Karpas-422 (cell line): ENCODE measurements around the gene FOXO6. TPM values are rescaled to one million over a fixed set of nuclear protein-coding genes. Genes with fewer than 3 reads are reported as not detected.

ENCODE experiments used
- DNase-seq: peaks from one replicate; pipeline ENCODE4 v3.0.0-alpha.2; 2015
- H2AFZ ChIP-seq: fragments of 200-600 bp; sonication (generic); 2 replicates; pipeline ENCODE4 v1.6.1; 2014; ENCODE audit warnings: antibody characterized with exemption, low read length, mixed read lengths
- H3K27ac ChIP-seq: fragments of 200-600 bp; sonication (generic); 2 replicates; pipeline ENCODE4 v1.5.1; 2014; ENCODE audit warnings: mild to moderate bottlenecking, low read length, moderate library complexity
- H3K27me3 ChIP-seq: fragments of 200-600 bp; sonication (generic); 2 replicates; pipeline ENCODE4 v1.6.1; 2014; ENCODE audit warnings: low read length, mixed read lengths
- H3K36me3 ChIP-seq: fragments of 200-600 bp; sonication (generic); 2 replicates; pipeline ENCODE4 v1.6.1; 2014; ENCODE audit warnings: low read length, mixed read lengths; ENCODE audit not compliant: insufficient read depth
- H3K4me1 ChIP-seq: fragments of 200-600 bp; sonication (generic); 2 replicates; pipeline ENCODE4 v1.6.1; 2014; ENCODE audit warnings: mild to moderate bottlenecking, low read length, mixed read lengths
- H3K4me2 ChIP-seq: fragments of 200-600 bp; sonication (generic); 2 replicates; pipeline ENCODE4 v1.6.1; 2014; ENCODE audit warnings: low read length, low read depth, mild to moderate bottlenecking; ENCODE audit not compliant: poor library complexity, severe bottlenecking
- H3K4me3 ChIP-seq: fragments of 200-600 bp; sonication (generic); 2 replicates; pipeline ENCODE4 v1.5.1; 2014; ENCODE audit warnings: mild to moderate bottlenecking, antibody characterized with exemption, low read length, mixed read lengths
- H3K79me2 ChIP-seq: fragments of 200-600 bp; sonication (generic); 2 replicates; pipeline ENCODE4 v1.6.1; 2014; ENCODE audit warnings: mild to moderate bottlenecking, low read length, mixed read lengths
- H3K9ac ChIP-seq: fragments of 200-600 bp; sonication (generic); 2 replicates; pipeline ENCODE4 v1.6.0; 2014; ENCODE audit warnings: low read length
- H3K9me2 ChIP-seq: fragments of 200-600 bp; sonication (generic), shearing (Covaris generic); replicated peaks from 2 replicates; pipeline ENCODE4 v1.6.0; 2014; ENCODE audit warnings: mild to moderate bottlenecking, low read length, moderate library complexity; ENCODE audit not compliant: insufficient read depth
- H3K9me3 ChIP-seq: fragments of 300-700, 200-600 bp; sonication (generic); 2 replicates; pipeline ENCODE4 v1.6.1; 2014; ENCODE audit warnings: low read length, mixed read lengths
- H4K20me1 ChIP-seq: fragments of 200-600 bp; sonication (generic); 2 replicates; pipeline ENCODE4 v1.6.1; 2014; ENCODE audit warnings: mild to moderate bottlenecking, antibody characterized with exemption, low read length, low read depth; ENCODE audit not compliant: insufficient read depth
- total RNA-seq: library from RNA; depleted of rRNA; stranded (reverse); fragments of >200 nt; shearing (Covaris generic); gene quantifications from 2 replicates; pipeline ENCODE4 v1.2.3, GENCODE V29; 2014; ENCODE audit warnings: low replicate concordance

The FOXO6 gene
- total RNA-seq, 1 experiment from 2014 or later, result not detected

GRCh38 chr1:41354956-41355355 is 6.3 kb upstream of the FOXO6 start:
- Histone ChIP-seq H3K27ac (no peak overlapping the region), H3K9me2 (no peaks in the 10 kb centered on the region), H2AFZ (no peak overlapping the region), H3K79me2 (no peaks in the 10 kb centered on the region), H4K20me1 (0 out of 2 replicates have a peak, but pooled peaks cover 3% of the 10 kb centered on the region), H3K4me3 (no peak overlapping the region), H3K4me2 (no peak overlapping the region), H3K36me3 (no peaks in the 10 kb centered on the region), H3K4me1 (no peaks in the 10 kb centered on the region), H3K9me3 (no peaks in the 10 kb centered on the region), H3K9ac (no peak overlapping the region), H3K27me3 (no peaks in the 10 kb centered on the region)
- DNase-seq, result peak; percentile 49

- H3K9ac ChIP-seq, result no peak overlapping the region
- no peak overlapping the region for H3K4me2 ChIP-seq
- DNase-seq, result no peak
- H3K79me2 ChIP-seq, result no peaks in the 10 kb centered on the region
- no peaks in the 10 kb centered on the region for H3K9me3 ChIP-seq
- 0 out of 2 replicates have a peak, but pooled peaks cover 3% of the 10 kb centered on the region for H4K20me1 ChIP-seq
- no peak overlapping the region for H3K27ac ChIP-seq
- H3K4me3 ChIP-seq, result no peak overlapping the region
- H3K36me3 ChIP-seq, result no peaks in the 10 kb centered on the region
- H3K27me3 ChIP-seq, result no peaks in the 10 kb centered on the region
- H3K4me1 ChIP-seq, result no peaks in the 10 kb centered on the region
- no peaks in the 10 kb centered on the region for H3K9me2 ChIP-seq
- no peak overlapping the region for H2AFZ ChIP-seq
Measured at GRCh38 chr1:41355356-41355755, 5.9 kb upstream of the FOXO6 start.

GRCh38 chr1:41355761-41356160 is 5.5 kb upstream of the FOXO6 start:
- no peak overlapping the region for H3K27ac ChIP-seq
- 0 out of 2 replicates have a peak, but pooled peaks cover 3% of the 10 kb centered on the region for H4K20me1 ChIP-seq
- no peaks in the 10 kb centered on the region for H3K27me3 ChIP-seq
- no peaks in the 10 kb centered on the region for H3K36me3 ChIP-seq
- no peak for DNase-seq
- H3K9ac ChIP-seq, result no peak overlapping the region
- no peaks in the 10 kb centered on the region for H3K79me2 ChIP-seq
- no peaks in the 10 kb centered on the region for H3K9me3 ChIP-seq
- H3K4me3 ChIP-seq, result no peak overlapping the region
- H3K4me2 ChIP-seq, result no peak overlapping the region
- no peaks in the 10 kb centered on the region for H3K9me2 ChIP-seq
- H2AFZ ChIP-seq, result no peak overlapping the region
- H3K4me1 ChIP-seq, result 0 out of 2 replicates have a peak, but pooled peaks cover 3% of the 10 kb centered on the region

- H3K4me2 ChIP-seq, result no peak overlapping the region
- peaks cover 5% of the 10 kb centered on the region for H3K4me1 ChIP-seq
- no peak for DNase-seq
- no peaks in the 10 kb centered on the region for H3K79me2 ChIP-seq
- 0 out of 2 replicates have a peak, but pooled peaks cover 3% of the 10 kb centered on the region for H4K20me1 ChIP-seq
- H3K36me3 ChIP-seq, result no peaks in the 10 kb centered on the region
- no peak overlapping the region for H3K9ac ChIP-seq
- H3K4me3 ChIP-seq, result no peak overlapping the region
- no peaks in the 10 kb centered on the region for H3K9me3 ChIP-seq
- H3K27me3 ChIP-seq, result no peaks in the 10 kb centered on the region
- no peak overlapping the region for H3K27ac ChIP-seq
- H2AFZ ChIP-seq, result no peak overlapping the region
- H3K9me2 ChIP-seq, result no peaks in the 10 kb centered on the region
Measured at GRCh38 chr1:41356752-41357151, 4.5 kb upstream of the FOXO6 start.

GRCh38 chr1:41357451-41358101 is 3.7 kb upstream of the FOXO6 start:
- no peaks in the 10 kb centered on the region for H3K9me3 ChIP-seq
- H2AFZ ChIP-seq, result no peak overlapping the region
- H3K9me2 ChIP-seq, result no peaks in the 10 kb centered on the region
- H3K27ac ChIP-seq, result no peak overlapping the region
- H3K4me3 ChIP-seq, result no peak overlapping the region
- no peak overlapping the region for H3K4me2 ChIP-seq
- 0 out of 2 replicates have a peak, but pooled peaks cover 3% of the 10 kb centered on the region for H4K20me1 ChIP-seq
- H3K9ac ChIP-seq, result no peak overlapping the region
- H3K36me3 ChIP-seq, result no peaks in the 10 kb centered on the region
- no peaks in the 10 kb centered on the region for H3K79me2 ChIP-seq
- H3K27me3 ChIP-seq, result no peaks in the 10 kb centered on the region
- H3K4me1 ChIP-seq, result peaks cover 12% of the 10 kb centered on the region
- no peak for DNase-seq

GRCh38 chr1:41358131-41359021 is 2.9 kb upstream of the FOXO6 start:
- H2AFZ ChIP-seq, result no peak overlapping the region
- H3K27me3 ChIP-seq, result no peaks in the 10 kb centered on the region
- no peak overlapping the region for H3K27ac ChIP-seq
- peaks cover 12% of the 10 kb centered on the region for H3K4me1 ChIP-seq
- no peak overlapping the region for H3K4me3 ChIP-seq
- H3K9me3 ChIP-seq, result no peaks in the 10 kb centered on the region
- 0 out of 2 replicates have a peak, but pooled peaks cover 3% of the 10 kb centered on the region for H4K20me1 ChIP-seq
- H3K79me2 ChIP-seq, result no peaks in the 10 kb centered on the region
- H3K36me3 ChIP-seq, result no peaks in the 10 kb centered on the region
- no peak overlapping the region for H3K4me2 ChIP-seq
- DNase-seq, result no peak
- no peaks in the 10 kb centered on the region for H3K9me2 ChIP-seq
- H3K9ac ChIP-seq, result no peak overlapping the region

- no peak overlapping the region for H2AFZ ChIP-seq
- H3K27ac ChIP-seq, result no peak overlapping the region
- H3K79me2 ChIP-seq, result no peaks in the 10 kb centered on the region
- H3K9me3 ChIP-seq, result no peaks in the 10 kb centered on the region
- H3K4me1 ChIP-seq, result peaks cover 12% of the 10 kb centered on the region
- no peak overlapping the region for H3K4me2 ChIP-seq
- H3K4me3 ChIP-seq, result no peak overlapping the region
- H4K20me1 ChIP-seq, result 0 out of 2 replicates have a peak, but pooled peaks cover 3% of the 10 kb centered on the region
- H3K9ac ChIP-seq, result no peak overlapping the region
- no peaks in the 10 kb centered on the region for H3K27me3 ChIP-seq
- DNase-seq, result no peak
- H3K36me3 ChIP-seq, result no peaks in the 10 kb centered on the region
- no peaks in the 10 kb centered on the region for H3K9me2 ChIP-seq
Measured at GRCh38 chr1:41359211-41360073, 1.8 kb upstream of the FOXO6 start.
